GM12878 (cell line): ENCODE results near the gene GPR87. TPM values are rescaled to one million over a fixed set of nuclear protein-coding genes. Genes with fewer than 3 reads are reported as not detected.

Source experiments
- ATAC-seq: fragments of 200-7000 bp; cut with Tn5 transposase; 3 replicates; pipeline ENCODE4 v1.9.1; 2020; ENCODE audit warnings: mild to moderate bottlenecking, moderate library complexity
- BruUV-seq: library from RNA; stranded (reverse); fragments of 400-500 nt; replicated peaks from 2 replicates; lab custom pipeline; 2021; lab: Mats Ljungman, UMichigan
- CTCF ChIA-PET: fragments of 300-600 bp; sonication (Branson Sonifier 250); formaldehyde crosslinking; extraction: SDS; loops from one replicate; lab custom pipeline; 2021; ENCODE audit warnings: inconsistent platforms; lab: Yijun Ruan, JAX
- POLR2A ChIA-PET: fragments of 350-600 bp; formaldehyde crosslinking; extraction: SDS; loops from one replicate; lab custom pipeline; 2021; ENCODE audit warnings: inconsistent platforms; lab: Charles Lee
- RAD21 ChIA-PET: fragments of 300-600 bp; sonication (Branson Sonifier 250); formaldehyde crosslinking; loops from one replicate; lab custom pipeline; 2023; ENCODE audit warnings: antibody characterized with exemption; ENCODE audit not compliant: unreplicated experiment; lab: Charles Lee
- SMC1A ChIA-PET: fragments of 300-600 bp; sonication (Branson Sonifier 250); formaldehyde crosslinking; loops from one replicate; lab custom pipeline; 2023; ENCODE audit not compliant: unreplicated experiment, uncharacterized antibody; lab: Charles Lee
- DNase-seq: peaks from one replicate; pipeline ENCODE4 v3.0.0-alpha.2; 2011; ENCODE audit warnings: low read depth, low spot score
- FAIRE-seq: peaks from 3 replicates; lab custom pipeline; 2011; peaks lifted over from hg19 to GRCh38; lab: Jason Lieb, UNC
- H2AFZ ChIP-seq: 2 replicates; pipeline ENCODE4 v1.6.0; 2011; ENCODE audit warnings: low read depth, low read length, control low read depth; ENCODE audit not compliant: control insufficient read depth
- H3K27ac ChIP-seq: 2 replicates; pipeline ENCODE4 v1.5.1; 2011; ENCODE audit warnings: control low read depth; ENCODE audit not compliant: control insufficient read depth, insufficient read depth
- H3K27me3 ChIP-seq, 2 experiments: replicated peaks in 1 of 2; 2 replicates each; pipeline versions ENCODE4 v1.6.0 to v1.6.1; 2011; ENCODE audit warnings: low read length in 1 of 2; ENCODE audit not compliant: control insufficient read depth in 2 of 2, insufficient read depth in 2 of 2
- H3K36me3 ChIP-seq, 2 experiments: 2 replicates each; pipeline ENCODE4 v1.5.1; 2011; ENCODE audit warnings: low read length in 1 of 2; ENCODE audit not compliant: control insufficient read depth in 2 of 2, insufficient read depth in 2 of 2
- H3K4me1 ChIP-seq: 2 replicates; pipeline ENCODE4 v1.6.1; 2011; ENCODE audit warnings: mild to moderate bottlenecking, low read length, moderate library complexity, mixed read lengths; ENCODE audit not compliant: control insufficient read depth, insufficient read depth
- H3K4me2 ChIP-seq: 2 replicates; pipeline ENCODE4 v1.6.0; 2011; ENCODE audit warnings: control low read depth; ENCODE audit not compliant: control insufficient read depth, insufficient read depth
- H3K4me3 ChIP-seq: fragments of 200-600 bp; sonication (generic); 2 replicates; pipeline ENCODE4 v1.5.1; 2016
- H3K79me2 ChIP-seq: 2 replicates; pipeline ENCODE4 v1.6.0; 2011; ENCODE audit warnings: low read length; ENCODE audit not compliant: control insufficient read depth, insufficient read depth
- H3K9ac ChIP-seq: 2 replicates; pipeline ENCODE4 v1.8.0; 2011; ENCODE audit warnings: low read length, control low read depth, mixed read lengths; ENCODE audit not compliant: control insufficient read depth, insufficient read depth
- H3K9me3 ChIP-seq: replicated peaks from 3 replicates; pipeline ENCODE4 v1.5.1; 2011; ENCODE audit warnings: mild to moderate bottlenecking, low read length; ENCODE audit not compliant: control insufficient read depth, insufficient read depth
- H4K20me1 ChIP-seq: 2 replicates; pipeline ENCODE4 v1.6.0; 2011; ENCODE audit not compliant: control insufficient read depth, insufficient read depth
- ATF3 ChIP-seq: IDR thresholded peaks from 2 replicates; pipeline ENCODE4 v1.6.1; 2011; ENCODE audit warnings: low read depth, mild to moderate bottlenecking, low read length, moderate library complexity, borderline replicate concordance; ENCODE audit errors: extremely low read depth
- BHLHE40 ChIP-seq, 2 experiments: fragments of 450-650 bp in 1 of 2; IDR thresholded peaks; 2 replicates each; pipeline ENCODE4 v1.6.1; 2011 to 2017; ENCODE audit warnings: low read depth in 2 of 2, borderline replicate concordance in 1 of 2, improper control_type of control experiment in 1 of 2, low read length in 1 of 2, mild to moderate bottlenecking in 1 of 2
- FOS ChIP-seq: IDR thresholded peaks from 3 replicates; pipeline ENCODE4 v1.6.1; 2011; ENCODE audit warnings: borderline replicate concordance; ENCODE audit not compliant: insufficient read length; ENCODE audit errors: extremely low read depth
- IRF5 ChIP-seq: fragments of 450-650 bp; IDR thresholded peaks from 2 replicates; pipeline ENCODE4 v1.6.1; 2017; ENCODE audit warnings: borderline replicate concordance
- JUNB ChIP-seq: IDR thresholded peaks from 2 replicates; pipeline ENCODE4 v1.6.1; 2016; ENCODE audit warnings: antibody characterized with exemption, mild to moderate bottlenecking
- JUND ChIP-seq: IDR thresholded peaks from 2 replicates; pipeline ENCODE4 v1.6.1; 2012; ENCODE audit warnings: low read depth, mild to moderate bottlenecking, low read length, improper control_type of control experiment, moderate library complexity
- MEF2B ChIP-seq: fragments of 450-650 bp; IDR thresholded peaks from 2 replicates; pipeline ENCODE4 v1.6.1; 2018; ENCODE audit warnings: mild to moderate bottlenecking, moderate library complexity; ENCODE audit not compliant: partially characterized antibody, poor library complexity, severe bottlenecking
- MTA2 ChIP-seq: fragments of 450-650 bp; IDR thresholded peaks from 2 replicates; pipeline ENCODE4 v1.6.1; 2016; ENCODE audit warnings: low read depth, mild to moderate bottlenecking, moderate library complexity
- SRF ChIP-seq, 2 experiments: IDR thresholded peaks; 2 replicates each; pipeline ENCODE4 v1.6.1; 2011; ENCODE audit warnings: low read depth in 2 of 2, low read length in 2 of 2, mild to moderate bottlenecking in 1 of 2, moderate library complexity in 1 of 2
- STAT1 ChIP-seq: fragments of 450-650 bp; conservative IDR thresholded peaks from 2 replicates; pipeline ENCODE4 v1.6.1; 2014; ENCODE audit warnings: antibody characterized with exemption, mild to moderate bottlenecking
- ZZZ3 ChIP-seq: IDR thresholded peaks from 2 replicates; pipeline ENCODE4 v1.6.1; 2011; ENCODE audit warnings: low read depth; ENCODE audit not compliant: control insufficient read depth, insufficient read length
- WGBS: methylation state at CpG from one replicate; pipeline ENCODE4 v1.1.6; 2016; ENCODE audit warnings: low lambda C conversion rate; ENCODE audit not compliant: insufficient replicate concordance, insufficient coverage; ENCODE audit errors: missing lambda C conversion rate; 5-methylcytosine and 5-hydroxymethylcytosine counted together
- in situ Hi-C: fragments of 300-500 bp; cut with MboI; formaldehyde crosslinking; loops from 9 replicates; pipeline ENCODE4 v1.14.3; 2018; ENCODE audit warnings: mixed read lengths
- intact Hi-C: fragments of 100-400 bp; cut with micrococcal nuclease; formaldehyde crosslinking; loops from one replicate; pipeline ENCODE4 v1.14.2; 2022; ENCODE audit not compliant: unreplicated experiment
- polyA plus RNA-seq, 11 experiments: library from polyadenylated mRNA; depleted of rRNA in 4 of 11; unstranded in 6 of 11; stranded (reverse) in 5 of 11; fragments of >200 nt; fragmentation: Nextera tagmentation in 4 of 11; fragmentation: Illumina TruSeq in 1 of 11; extraction: Ambion mirVana in 4 of 11; extraction: Trizol in 1 of 11; gene quantifications; 1 replicate in 1 of 11; 2 replicates in 10 of 11; pipeline versions ENCODE4 v1.2.1 to v1.2.3, GENCODE V29; 2011 to 2016; ENCODE audit warnings: inconsistent platforms in 2 of 11, missing spikeins in 2 of 11, low read depth in 1 of 11
- total RNA-seq, 4 experiments: library from RNA; depleted of rRNA in 3 of 4; stranded (reverse); fragments of >200 nt in 3 of 4; fragmentation: Illumina TruSeq in 1 of 4; extraction: Trizol in 1 of 4; gene quantifications; 2 replicates each; pipeline versions ENCODE4 v1.2.1 to v1.2.3, GENCODE V29; 2013 to 2021
- TF ChIP-seq, protein P1 (sequence below): fragments of 450-650 bp; formaldehyde crosslinking; IDR thresholded peaks from 2 replicates; pipeline ENCODE4 v1.5.0; 2022; ENCODE audit warnings: mild to moderate bottlenecking, missing genetic modification characterization

GPR87 gene
- total and polyA plus RNA-seq, 10 of the 15 experiments (the other 5 are each of a cell fraction or from before 2014, with no cell fraction given) = 0.06 to 0.27 (median 0.16) TPM; not detected in 5

GRCh38 chr3:151314137-151314536 lies 2.5 kb downstream of the GPR87 start:
- CTCF ChIA-PET = interaction anchor here (2.7 kb wide), 1 partner anchor 13 kb away, joined by 9 read pairs; no protein-coding TSS in a partner anchor
- no peaks in the 10 kb centered on the region for H3K79me2 ChIP-seq
- no peaks in the 10 kb centered on the region; a peak in 1 of 4 replicates for H3K27me3 ChIP-seq
- H3K9ac ChIP-seq = no peak overlapping the region
- ATAC-seq = no peak
- SMC1A ChIA-PET = no interaction called here
- intact Hi-C loops (no loop called here), in situ Hi-C loops (no loop called here)
- DNase-seq = no peak
- H2AFZ ChIP-seq = no peak overlapping the region
- H3K4me3 ChIP-seq = no peak overlapping the region
- TF ChIP-seq MEF2B (no peak), JUNB (no peak)
- BruUV-seq = no TSS peak
- POLR2A ChIA-PET = no interaction called here
- no peak overlapping the region for H3K4me2 ChIP-seq
- H3K9me3 ChIP-seq = no peaks in the 10 kb centered on the region
- no peak overlapping the region for H3K27ac ChIP-seq
- H3K4me1 ChIP-seq = no peaks in the 10 kb centered on the region
- FAIRE-seq = no peak
- 45% methylated on average over 2 of the region's 2 CpGs for WGBS
- H3K36me3 ChIP-seq = no peaks in the 10 kb centered on the region
- no peaks in the 10 kb centered on the region for H4K20me1 ChIP-seq
- RAD21 ChIA-PET = no interaction called here

DNA sequence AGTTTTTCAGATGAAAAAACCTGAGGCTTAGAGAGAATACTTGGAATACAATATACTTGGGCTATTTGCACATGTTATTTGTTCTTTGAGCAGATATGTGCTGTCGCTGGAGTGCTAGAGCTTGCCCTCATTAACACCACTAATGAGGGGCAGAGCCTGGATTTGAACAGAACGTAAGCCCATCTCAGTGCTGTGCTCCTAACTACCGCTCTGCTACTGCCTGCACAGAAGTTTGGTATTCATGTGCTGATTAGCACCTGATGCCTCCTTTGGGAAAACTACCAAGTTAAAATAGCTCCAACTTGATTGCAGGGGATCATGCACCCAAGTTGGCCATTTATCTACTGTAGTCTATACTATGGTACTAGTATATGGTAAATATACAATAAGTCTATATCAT lies 3.6 kb downstream of the GPR87 start:
- 42% methylated on average over 3 of the region's 3 CpGs for WGBS
- Histone ChIP-seq H3K36me3 (no peaks in the 10 kb centered on the region), H3K79me2 (no peaks in the 10 kb centered on the region), H3K27me3 (no peaks in the 10 kb centered on the region; a peak in 1 of 4 replicates), H3K4me1 (no peaks in the 10 kb centered on the region), H3K4me3 (no peak overlapping the region), H2AFZ (no peak overlapping the region), H3K4me2 (no peak overlapping the region), H3K9ac (no peak overlapping the region), H4K20me1 (no peaks in the 10 kb centered on the region), H3K27ac (no peak overlapping the region), H3K9me3 (no peaks in the 10 kb centered on the region)
- in situ Hi-C loops (no loop called here), intact Hi-C loops (no loop called here)
- DNase-seq = no peak
- ChIA-PET RAD21 (no interaction called here), CTCF (interaction anchor here (2.7 kb wide), 1 partner anchor 15 kb away, joined by 9 read pairs; no protein-coding TSS in a partner anchor), POLR2A (no interaction called here), SMC1A (no interaction called here)
- FAIRE-seq = no peak
- ATAC-seq = no peak
- BruUV-seq = no TSS peak
- TF ChIP-seq, protein P1, sequence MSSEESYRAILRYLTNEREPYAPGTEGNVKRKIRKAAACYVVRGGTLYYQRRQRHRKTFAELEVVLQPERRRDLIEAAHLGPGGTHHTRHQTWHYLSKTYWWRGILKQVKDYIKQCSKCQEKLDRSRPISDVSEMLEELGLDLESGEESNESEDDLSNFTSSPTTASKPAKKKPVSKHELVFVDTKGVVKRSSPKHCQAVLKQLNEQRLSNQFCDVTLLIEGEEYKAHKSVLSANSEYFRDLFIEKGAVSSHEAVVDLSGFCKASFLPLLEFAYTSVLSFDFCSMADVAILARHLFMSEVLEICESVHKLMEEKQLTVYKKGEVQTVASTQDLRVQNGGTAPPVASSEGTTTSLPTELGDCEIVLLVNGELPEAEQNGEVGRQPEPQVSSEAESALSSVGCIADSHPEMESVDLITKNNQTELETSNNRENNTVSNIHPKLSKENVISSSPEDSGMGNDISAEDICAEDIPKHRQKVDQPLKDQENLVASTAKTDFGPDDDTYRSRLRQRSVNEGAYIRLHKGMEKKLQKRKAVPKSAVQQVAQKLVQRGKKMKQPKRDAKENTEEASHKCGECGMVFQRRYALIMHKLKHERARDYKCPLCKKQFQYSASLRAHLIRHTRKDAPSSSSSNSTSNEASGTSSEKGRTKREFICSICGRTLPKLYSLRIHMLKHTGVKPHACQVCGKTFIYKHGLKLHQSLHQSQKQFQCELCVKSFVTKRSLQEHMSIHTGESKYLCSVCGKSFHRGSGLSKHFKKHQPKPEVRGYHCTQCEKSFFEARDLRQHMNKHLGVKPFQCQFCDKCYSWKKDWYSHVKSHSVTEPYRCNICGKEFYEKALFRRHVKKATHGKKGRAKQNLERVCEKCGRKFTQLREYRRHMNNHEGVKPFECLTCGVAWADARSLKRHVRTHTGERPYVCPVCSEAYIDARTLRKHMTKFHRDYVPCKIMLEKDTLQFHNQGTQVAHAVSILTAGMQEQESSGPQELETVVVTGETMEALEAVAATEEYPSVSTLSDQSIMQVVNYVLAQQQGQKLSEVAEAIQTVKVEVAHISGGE (CRISPR knock-in tag) = no peak
- TF ChIP-seq BHLHE40 (IDR thresholded peaks at IDR 0.05; ENCODE audit: borderline replicate concordance in 1 of 2, low read depth in 2 of 2, low read length in 1 of 2) (no peak), STAT1 (no peak), FOS (no peak), ZZZ3 (no peak), ATF3 (no peak), MTA2 (no peak), IRF5 (no peak), SRF (IDR thresholded peaks at IDR 0.05; ENCODE audit: low read depth in 2 of 2, low read length in 2 of 2) (no peak), JUND (no peak)
